ENCODE measurements around the gene ANKH.
"Not testable (repeated sequence)": the region's sequence is repeated elsewhere in the genome, so short reads cannot be mapped to it uniquely, and the experiment has no call there.

ANKH gene

DNA sequence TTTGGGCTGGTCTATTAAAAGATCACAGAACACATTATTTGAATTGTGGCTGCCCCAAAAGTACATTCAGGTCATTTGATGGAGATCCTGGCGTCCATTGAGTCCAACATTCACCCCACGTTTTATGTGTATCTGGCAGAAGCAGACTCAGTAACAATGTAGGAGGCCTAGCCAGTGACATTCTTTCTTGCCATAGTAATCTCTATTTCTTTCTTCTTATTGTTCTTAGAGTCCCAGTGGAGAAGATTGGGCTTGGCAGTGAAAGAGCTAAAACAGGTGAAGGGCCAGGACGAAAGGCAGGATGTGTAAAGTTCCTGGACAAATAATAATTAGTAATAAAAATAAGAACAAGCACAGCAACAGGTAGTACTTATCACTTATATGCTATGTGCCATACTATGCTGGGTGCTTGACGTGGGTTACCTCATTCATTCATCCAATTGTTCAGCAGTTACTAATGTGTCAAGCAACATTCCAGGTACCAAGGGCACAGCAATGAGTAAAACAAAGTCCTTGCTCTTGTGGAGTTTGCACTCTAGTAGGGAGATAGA is 12.6 kb upstream of the ANKH start:
- in situ Hi-C loops (cut with MboI; ENCODE audit: low sequenced_read_pairs), result no loop called here

DNA sequence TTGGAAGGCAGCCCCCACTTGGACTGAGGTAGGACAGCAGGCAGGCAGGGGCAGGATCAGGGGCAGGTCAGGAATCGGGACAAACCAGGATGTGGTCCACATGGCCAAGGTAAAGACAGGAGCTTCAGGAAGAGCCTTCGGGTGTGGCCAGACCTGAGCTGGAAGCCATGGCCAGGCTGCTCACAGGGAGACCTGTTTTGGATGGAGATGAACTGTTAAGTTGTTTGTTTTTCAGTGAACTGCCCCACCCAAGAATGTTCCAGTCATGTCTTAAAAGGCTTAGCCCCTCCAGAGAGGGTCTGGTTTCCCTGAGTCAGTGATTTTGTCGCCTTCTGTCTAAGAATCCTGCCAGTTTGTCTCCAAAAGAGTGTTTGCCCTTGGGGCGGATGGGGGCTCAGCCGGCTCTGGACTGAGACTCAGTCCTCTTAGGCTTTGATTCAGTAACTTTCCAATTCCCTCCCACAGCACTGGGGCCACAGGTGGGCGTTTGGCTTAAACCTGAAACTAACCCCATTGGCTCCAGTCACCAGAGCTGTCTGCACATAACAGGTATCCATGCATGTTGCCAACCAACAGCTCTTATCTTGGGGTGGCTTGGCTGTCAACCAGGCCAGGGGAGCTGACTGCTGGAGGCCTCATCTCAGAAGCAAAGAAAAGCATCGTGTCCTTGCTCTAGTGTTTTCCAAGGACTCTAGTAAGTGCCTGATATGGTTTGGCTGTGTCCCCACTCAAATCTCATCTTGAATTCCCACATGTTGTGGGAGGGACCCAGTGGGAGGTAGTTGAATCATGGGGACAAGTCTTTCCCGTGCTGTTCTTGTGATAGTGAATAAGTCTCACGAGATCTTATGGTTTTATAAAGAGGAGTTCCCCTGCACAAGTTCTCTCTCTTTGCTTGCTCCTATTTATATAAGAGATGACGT is 11.3 kb upstream of the ANKH start:
- in situ Hi-C loops (cut with MboI; ENCODE audit: low sequenced_read_pairs), result no loop called here

DNA sequence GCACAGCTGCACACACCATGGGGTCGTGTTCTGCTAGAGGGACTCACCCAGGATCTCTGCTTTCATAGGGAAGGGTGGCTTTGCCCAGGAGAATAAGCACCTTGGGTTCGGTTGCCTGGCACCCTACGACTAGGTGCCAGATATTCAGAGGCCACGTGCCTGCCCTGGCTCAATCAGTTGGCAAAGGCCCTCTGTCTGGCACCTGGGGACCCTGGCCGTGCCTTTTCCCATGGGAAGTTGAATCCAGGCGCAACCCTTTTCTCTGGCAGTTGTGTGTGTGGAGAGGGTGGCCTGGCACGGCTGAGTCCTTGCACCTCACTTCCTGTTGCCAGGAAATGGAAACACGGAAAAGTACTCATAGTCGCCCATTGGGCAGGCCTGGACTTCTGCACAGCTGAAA is 10.2 kb upstream of the ANKH start:
- in situ Hi-C loops (cut with MboI; ENCODE audit: low sequenced_read_pairs), result no loop called here

DNA sequence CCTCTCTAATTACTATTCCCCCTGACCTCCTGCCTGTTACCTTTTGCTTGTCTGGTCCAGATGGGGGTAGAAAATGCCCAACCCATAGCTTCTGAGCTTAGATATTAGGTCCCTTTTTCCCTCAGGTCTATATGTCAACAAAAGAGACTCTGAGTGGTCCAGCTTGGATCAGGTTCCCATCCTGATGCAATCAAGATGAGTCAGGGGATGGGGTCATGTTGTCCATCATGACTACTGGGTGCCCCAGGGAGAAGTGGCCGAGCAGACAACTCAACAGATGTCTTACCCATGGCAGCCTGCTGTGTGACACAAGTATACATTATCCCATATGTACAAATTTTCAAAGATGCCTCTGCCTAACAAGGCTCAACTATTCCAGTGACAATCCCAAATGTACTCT is 9.1 kb upstream of the ANKH start:
- in situ Hi-C loops (cut with MboI; ENCODE audit: low sequenced_read_pairs), result no loop called here

DNA sequence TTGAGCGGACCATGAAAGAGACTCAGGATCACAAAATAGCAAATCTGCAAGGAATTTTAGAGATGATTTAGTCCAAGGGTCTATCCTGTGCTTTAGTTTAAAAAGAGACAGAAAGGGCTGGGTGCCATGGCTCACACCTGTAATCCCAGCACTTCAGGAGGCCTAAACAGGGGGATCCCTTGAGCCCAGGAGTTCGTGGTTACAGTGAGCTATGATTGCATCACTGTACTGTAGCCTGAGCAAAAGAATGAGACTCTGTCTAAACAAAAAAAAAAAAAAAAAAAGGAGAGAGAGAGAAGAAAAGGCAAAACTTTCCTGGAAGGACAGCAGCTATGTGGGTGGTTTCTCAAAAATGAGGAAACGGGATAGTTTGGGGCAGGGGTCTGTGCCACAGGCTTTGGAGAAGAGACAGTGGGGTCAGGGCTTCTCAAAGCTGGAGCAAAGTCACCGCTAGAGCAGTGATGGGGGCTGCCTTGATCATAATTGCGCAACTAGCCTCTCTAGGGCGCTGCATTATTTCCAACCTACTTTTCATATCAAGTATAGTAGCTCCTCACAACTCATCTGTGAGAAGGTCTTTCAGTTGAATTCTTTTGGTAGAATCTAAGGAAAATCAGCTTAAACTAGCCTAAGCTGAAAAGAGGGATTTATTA is 8.5 kb upstream of the ANKH start:
- in situ Hi-C loops (cut with MboI; ENCODE audit: low sequenced_read_pairs), result no loop called here

DNA sequence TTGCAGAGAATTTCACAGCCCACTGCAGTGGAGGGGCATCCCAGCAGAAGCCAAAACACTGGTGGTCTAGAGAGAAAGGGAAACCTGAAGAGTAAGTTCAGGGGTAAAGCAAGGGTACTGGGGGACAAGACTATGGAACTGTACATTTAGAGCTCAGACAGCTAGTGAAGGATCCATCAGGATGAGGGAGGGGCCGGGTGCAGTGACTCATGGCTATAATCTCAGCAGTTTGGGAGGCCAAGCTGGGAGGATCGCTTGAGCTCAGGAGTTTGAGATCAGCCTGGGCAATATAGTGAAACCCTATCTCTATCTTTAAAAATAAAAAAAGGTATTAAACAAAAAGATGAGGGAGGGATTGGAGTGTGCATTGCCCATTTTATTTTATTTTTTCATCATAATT is 7.8 kb upstream of the ANKH start:
- in situ Hi-C loops (cut with MboI; ENCODE audit: low sequenced_read_pairs), result no loop called here

DNA sequence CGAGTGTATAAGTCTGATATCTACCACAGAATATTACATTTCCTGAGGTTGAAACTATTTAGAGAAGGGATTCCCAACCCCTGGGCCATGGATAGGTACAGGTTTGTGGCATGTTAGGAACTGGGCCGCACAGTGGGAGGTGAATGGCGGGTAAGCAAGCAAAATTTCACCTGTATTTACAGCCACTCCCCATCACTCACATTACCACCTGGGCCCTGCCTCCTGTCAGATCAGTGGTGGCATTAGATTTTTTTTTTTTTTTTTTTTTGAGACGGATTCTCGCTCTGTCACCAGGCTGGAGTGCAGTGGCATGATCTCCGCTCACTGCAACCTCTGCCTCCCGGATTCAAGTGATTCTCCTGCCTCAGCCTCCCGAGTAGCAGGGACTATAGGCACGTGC is 6.6 kb upstream of the ANKH start:
- in situ Hi-C loops (cut with MboI; ENCODE audit: low sequenced_read_pairs), result not testable (repeated sequence)

DNA sequence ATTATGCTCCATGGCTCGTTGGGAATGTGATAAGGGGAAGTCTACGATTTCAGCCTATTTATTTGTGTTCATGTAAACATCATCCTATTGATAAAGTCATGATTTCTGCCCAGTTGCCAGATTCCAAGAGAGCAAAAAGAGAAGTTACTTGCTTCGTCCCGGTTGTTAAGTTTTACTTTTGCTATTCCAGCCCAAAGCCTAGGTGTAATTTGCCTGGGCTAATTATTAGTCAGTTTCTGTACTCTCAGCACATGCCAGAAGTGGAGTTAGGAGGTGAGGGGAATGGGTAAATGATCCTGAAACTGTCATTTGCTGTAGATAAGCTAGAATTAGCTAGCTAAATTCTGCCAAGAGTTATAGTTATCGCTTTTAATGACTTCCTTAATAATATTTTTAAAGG is 4.5 kb upstream of the ANKH start:
- in situ Hi-C loops (cut with MboI; ENCODE audit: low sequenced_read_pairs), result no loop called here

DNA sequence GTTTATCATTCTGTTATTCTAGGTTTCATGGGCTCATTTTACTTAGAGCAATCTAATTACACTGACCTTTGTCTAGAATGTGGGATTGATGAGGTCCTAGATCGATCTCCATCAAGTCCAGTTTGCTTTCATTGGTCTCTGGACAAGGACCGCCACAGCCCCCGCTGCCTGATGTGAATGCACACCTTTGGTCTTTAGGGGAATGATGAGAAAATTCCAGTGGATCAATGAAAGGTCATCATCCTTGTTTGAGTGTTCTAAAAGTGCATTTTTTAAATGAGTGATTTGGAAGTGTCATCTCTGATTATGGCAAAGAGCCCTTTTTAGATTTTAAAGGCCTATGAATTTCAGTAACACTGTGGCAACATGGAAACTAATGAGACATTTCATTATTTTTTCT is 2.2 kb upstream of the ANKH start:
- in situ Hi-C loops (cut with MboI; ENCODE audit: low sequenced_read_pairs), result no loop called here

DNA sequence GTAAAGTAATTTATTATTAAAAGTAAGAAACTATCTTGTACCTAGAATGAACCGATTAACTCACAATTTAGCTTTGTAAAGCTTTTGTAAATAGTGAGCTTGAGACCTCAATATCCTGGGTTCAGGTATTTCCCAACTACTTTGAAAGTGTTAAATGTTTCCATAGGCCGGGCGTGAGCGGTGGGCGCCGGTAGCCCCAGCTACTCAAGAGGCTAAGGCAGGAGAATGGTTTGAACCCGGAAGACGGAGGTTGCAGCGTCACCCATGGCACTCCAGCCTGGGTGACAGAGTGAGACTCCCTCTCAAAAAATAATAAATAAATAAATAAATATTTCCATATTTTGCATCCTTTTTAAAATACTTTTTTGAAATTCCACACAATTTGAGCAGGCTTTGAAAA is 1.5 kb upstream of the ANKH start:
- in situ Hi-C loops (cut with MboI; ENCODE audit: low sequenced_read_pairs), result no loop called here

DNA sequence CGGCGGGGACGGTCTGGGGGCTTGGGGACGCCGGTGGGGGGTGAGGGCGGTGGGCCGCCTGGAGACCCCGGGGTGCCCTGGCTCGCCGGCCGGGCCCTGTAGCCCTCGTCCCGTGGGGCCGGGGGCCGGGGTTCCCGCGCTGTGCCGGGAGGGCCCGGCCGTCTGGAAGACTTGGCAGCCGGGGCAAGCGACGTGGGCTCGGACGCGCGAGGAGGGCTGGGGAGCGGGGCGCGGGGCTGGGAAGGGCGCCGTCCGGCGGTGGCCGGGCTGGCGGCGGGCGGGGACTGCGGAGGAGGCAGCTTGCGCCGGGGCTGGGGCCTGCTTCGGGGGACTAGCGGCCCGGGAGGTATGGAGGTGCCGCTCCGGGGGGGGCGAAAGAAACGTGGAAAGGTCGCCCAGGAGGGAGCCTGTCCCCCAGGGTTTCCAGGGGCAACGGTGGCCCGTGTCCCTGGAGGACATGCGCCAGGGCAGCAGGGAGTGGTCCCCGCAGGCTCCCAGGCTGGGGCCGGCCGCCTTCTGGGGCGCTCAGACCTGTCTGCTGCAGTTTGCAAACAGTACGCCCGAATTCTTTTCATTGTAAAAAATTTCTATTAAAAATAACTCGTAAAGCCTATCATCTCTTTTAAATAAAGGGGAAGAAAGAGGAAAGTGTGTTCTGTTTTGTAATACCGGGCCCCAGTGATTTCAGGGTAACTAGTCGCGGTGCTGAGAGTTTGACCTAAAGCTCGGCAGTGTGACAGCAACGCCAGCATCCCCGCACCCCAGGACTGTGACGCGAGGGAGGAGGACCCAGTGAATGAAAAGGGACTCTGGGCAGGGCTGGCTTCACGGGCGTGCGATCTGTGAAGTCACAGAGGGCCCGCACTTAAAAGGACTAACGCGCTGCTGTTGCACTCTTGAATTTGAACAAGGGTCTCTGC is 752 bp upstream of the ANKH start:
- in situ Hi-C loops (cut with MboI; ENCODE audit: low sequenced_read_pairs), result no loop called here

DNA sequence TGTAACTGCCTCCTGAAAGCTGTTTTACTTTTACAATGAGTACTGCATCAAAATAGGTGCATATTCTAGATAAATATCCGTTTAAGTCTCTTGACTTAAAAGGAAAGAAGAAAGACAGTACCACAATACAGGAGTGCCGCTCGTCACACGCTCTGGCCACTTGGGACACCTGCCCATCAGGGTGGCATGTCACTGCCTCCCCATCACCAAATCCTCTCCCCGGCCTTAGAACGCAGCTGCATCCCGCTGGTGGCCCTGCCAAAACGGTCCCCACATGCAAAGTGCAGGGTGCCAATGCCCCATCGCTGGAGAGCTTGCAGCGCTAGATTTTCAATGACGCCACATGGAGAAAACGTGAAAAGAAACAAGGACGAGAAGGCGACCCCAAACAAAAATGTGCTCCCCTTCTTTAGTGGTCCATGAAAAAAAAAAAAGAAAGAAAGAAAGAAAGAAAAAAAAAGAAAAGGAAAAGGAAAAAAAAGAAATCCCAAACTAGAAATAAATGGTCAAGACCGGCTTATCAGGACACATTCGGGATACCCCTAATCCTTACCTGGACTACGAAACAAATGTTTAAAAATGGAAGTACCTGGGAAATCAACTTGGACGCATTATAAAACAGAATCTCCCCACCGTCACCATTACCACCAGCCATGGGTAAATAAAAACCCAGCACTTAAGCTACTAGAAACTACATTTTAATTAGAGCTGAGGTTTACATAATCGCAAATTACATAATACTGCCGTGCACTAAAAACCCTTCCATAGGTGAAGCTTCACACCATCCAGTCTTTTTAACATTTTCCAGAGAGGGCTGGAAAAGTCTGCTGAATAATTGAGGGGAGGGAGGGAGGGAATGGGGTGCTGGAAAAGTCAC is 1.0 kb downstream of the ANKH start:
- in situ Hi-C loops (cut with MboI; ENCODE audit: low sequenced_read_pairs), result no loop called here

DNA sequence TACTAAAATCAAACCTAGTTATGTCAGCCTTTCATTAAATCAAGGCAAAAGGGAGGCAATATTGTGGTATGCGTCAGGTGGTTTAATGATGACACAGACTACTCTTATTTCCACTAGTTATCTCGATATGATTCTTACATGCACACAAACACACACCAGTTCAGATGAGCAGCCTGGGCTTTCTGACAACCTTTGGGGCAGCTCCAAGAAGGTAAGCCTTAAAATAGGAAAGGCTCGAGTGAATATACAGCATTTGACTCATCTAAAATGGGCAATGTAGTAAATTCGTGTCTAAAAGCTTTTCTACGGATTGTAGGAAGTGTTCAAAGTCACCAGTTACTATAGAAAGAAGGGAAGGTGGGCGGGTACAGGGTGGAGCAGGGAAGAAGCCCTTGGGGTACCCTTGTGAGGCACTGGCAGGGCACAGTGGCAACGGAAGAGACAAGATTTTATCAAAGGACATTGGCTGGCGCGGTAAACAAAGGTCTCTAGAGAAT is 1.9 kb downstream of the ANKH start:
- in situ Hi-C loops (cut with MboI; ENCODE audit: low sequenced_read_pairs), result no loop called here

DNA sequence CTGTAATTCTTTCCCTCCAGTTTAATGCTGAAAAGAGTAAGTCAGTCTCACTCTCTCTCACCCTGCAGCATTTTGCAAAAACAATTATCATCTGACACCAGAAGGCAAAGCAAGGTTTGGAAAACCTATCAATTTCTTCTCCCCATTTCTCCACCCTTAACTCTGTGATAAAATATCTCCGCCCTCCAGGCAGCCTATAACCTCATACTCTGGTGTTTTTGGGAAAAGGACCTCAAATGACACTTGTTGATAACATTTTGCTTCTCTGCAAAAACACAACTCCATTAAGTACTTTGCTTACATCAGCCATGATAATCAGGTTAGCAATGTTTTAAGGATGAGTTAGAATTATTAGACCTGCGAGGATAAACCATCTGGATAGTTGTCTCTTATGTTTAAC is 2.3 kb downstream of the ANKH start:
- in situ Hi-C loops (cut with MboI; ENCODE audit: low sequenced_read_pairs), result no loop called here

DNA sequence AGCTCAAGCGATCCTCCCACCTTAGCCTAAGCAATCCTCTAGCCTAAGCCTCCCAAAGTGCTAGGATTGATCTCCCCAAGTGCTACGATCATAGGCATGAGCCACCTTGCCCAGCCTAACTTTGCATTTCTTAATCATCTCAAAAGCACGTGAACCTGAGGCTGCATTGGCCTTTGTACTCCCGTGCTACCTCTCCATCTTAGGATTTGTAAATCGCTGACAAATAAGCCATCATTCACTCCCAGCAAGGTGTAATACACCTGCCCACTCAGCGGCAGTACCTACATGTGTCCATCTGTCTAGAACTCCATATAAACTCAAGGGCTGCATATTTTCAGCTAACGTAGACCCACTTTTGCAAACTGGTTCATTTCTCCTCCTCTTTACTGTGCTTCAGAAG is 2.8 kb downstream of the ANKH start:
- in situ Hi-C loops (cut with MboI; ENCODE audit: low sequenced_read_pairs), result no loop called here

DNA sequence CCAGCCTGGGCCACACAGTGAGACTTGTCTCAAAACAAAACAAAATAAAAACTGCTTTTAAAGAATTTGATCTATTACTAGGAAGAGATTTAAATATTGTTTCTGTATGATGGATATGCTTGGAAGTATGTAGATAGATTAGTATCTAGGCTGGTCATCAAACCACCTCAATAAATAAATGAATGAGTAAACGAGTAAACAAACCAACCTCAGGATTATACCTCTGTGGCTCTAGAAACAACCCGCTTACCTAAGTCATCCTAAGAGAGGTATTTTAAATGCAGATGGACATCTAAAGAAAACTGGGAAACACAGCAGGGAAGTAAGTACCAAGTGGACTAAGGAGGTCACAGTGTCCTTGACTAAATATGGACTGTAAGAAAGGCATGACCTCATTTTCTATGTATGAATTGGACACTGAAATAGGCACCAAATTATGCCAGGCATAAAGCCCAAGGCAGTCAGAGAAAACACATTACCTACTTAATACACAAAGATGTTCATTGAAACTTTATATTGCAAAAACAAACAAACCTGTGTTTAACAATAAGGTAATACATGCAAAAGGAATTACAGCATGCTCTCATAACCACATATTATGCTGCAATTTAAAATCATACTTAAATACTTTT is 7.3 kb downstream of the ANKH start:
- in situ Hi-C loops (cut with MboI; ENCODE audit: low sequenced_read_pairs), result no loop called here

DNA sequence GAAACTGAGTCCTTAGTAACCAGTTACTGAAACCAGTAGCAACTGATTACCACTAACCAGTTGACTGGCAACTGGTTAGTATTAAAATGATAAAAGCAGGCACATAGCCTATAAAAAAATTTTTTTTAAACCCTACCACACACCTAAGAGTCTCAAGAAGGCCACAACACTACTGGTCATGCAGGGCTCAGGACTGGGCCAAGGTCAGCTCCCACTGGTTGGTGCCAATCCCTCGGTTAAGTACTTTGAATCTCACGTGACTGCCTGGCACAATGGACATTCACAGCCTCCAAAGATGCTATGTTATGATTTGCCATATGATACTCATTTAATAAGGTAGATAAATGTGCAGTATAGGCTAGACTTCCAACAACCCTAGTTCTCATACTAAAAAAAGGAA is 8.5 kb downstream of the ANKH start:
- in situ Hi-C loops (cut with MboI; ENCODE audit: low sequenced_read_pairs), result no loop called here

DNA sequence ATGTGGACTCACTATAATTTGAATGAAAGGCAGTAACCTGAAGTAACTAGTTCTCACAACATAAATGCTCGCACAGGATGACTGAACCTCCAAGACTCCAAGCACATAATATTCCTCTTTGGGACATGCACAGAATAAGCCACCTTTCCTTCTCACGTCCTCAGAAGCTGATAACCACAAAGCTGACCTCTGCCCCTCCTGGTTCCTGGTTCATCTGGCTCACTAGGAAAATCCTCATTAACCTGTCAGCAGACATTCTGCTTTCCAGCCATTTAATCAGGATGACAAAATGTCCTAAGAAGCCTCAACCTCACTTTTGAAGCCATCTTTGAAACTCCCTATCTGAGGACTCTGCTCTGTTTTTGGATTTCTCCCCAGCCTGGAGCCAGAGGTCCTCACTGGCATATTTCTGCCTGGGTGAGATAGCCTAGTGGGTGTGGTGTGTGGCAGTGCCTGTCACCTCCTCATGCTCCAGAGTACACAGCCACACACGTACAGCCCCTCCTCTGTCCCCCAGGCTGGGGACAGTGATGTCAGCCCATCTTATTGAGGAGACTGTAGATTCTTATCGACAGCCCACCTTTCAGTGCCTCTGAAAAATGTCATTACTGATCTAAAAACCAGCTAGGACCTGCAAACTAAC is 10.3 kb downstream of the ANKH start:
- in situ Hi-C loops (cut with MboI; ENCODE audit: low sequenced_read_pairs), result no loop called here

DNA sequence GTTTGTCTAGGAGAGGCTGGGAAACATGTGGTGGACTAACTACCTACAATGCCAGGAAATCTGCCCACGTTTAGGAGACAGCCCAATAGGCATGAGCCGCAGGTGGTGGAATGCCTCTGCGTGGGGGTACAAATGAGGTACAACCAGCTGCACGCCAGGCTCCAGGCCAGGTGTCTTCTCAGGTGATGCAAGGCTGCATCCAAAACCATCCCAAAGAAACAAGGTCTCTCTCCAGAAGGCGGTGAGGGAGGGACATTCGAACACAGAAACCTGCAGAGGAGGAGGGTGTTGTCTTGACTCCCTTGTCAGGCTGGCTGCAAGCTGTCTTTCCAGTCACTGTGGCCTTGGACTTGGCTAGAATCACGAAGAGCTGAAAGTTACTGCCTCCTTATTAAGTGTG is 11.6 kb downstream of the ANKH start:
- in situ Hi-C loops (cut with MboI; ENCODE audit: low sequenced_read_pairs), result no loop called here
